H9 (cell line): Measurements from ENCODE around the gene CNPY2. TPM values are rescaled to one million over a fixed set of nuclear protein-coding genes. Genes with fewer than 3 reads are reported as not detected.

Experiments
- DNase-seq: peaks from one replicate; pipeline ENCODE4 v3.0.0-alpha.2; 2017
- H2AFZ ChIP-seq: one replicate; pipeline ENCODE4 v1.6.1; 2013; ENCODE audit warnings: mild to moderate bottlenecking, low read length, control low read depth, moderate library complexity
- H2AK5ac ChIP-seq: 2 replicates; pipeline ENCODE4 v1.6.1; 2013; ENCODE audit warnings: low read length, control low read depth, mixed read lengths; ENCODE audit not compliant: insufficient read length
- H2BK120ac ChIP-seq: one replicate; pipeline ENCODE4 v1.6.1; 2013; ENCODE audit warnings: low read depth, mild to moderate bottlenecking, low read length, control low read depth, inconsistent platforms; ENCODE audit not compliant: poor library complexity, severe bottlenecking
- H2BK12ac ChIP-seq: 2 replicates; pipeline ENCODE4 v1.6.1; 2013; ENCODE audit warnings: low read length, control low read depth, mixed read lengths, low read depth; ENCODE audit not compliant: insufficient read length
- H2BK15ac ChIP-seq: 2 replicates; pipeline ENCODE4 v1.6.1; 2013; ENCODE audit warnings: low read depth, low read length, control low read depth
- H2BK20ac ChIP-seq: one replicate; pipeline ENCODE4 v1.6.1; 2013; ENCODE audit warnings: low read depth, mild to moderate bottlenecking, low read length, control low read depth, inconsistent platforms; ENCODE audit not compliant: poor library complexity, severe bottlenecking
- H2BK5ac ChIP-seq: 2 replicates; pipeline ENCODE4 v1.6.1; 2013; ENCODE audit warnings: low read length, control low read depth, mixed read lengths; ENCODE audit not compliant: insufficient read length
- H3K14ac ChIP-seq: 2 replicates; pipeline ENCODE4 v1.6.1; 2013; ENCODE audit warnings: low read length, control low read depth; ENCODE audit not compliant: insufficient read depth
- H3K18ac ChIP-seq: 2 replicates; pipeline ENCODE4 v1.6.1; 2013; ENCODE audit warnings: low read depth, mild to moderate bottlenecking, mixed read lengths, low read length, control low read depth; ENCODE audit not compliant: insufficient read length
- H3K23ac ChIP-seq: 2 replicates; pipeline ENCODE4 v1.6.1; 2013; ENCODE audit warnings: low read length, control low read depth, mixed read lengths, low read depth; ENCODE audit not compliant: insufficient read length
- H3K23me2 ChIP-seq: 2 replicates; pipeline ENCODE4 v1.6.1; 2013; ENCODE audit warnings: low read depth, mild to moderate bottlenecking, mixed read lengths, low read length, control low read depth; ENCODE audit not compliant: insufficient read length, poor library complexity, severe bottlenecking
- H3K27ac ChIP-seq: 2 replicates; pipeline ENCODE4 v1.5.1; 2013; ENCODE audit warnings: low read length, control low read depth, mixed read lengths, low read depth; ENCODE audit not compliant: insufficient read length
- H3K27me3 ChIP-seq: 2 replicates; pipeline ENCODE4 v1.6.1; 2013; ENCODE audit warnings: low read length, control low read depth, inconsistent platforms; ENCODE audit not compliant: insufficient read depth
- H3K4ac ChIP-seq: 2 replicates; pipeline ENCODE4 v1.6.1; 2013; ENCODE audit warnings: low read depth, mild to moderate bottlenecking, control low read depth, inconsistent platforms, low read length, moderate library complexity
- H3K4me1 ChIP-seq: 2 replicates; pipeline ENCODE4 v1.6.1; 2013; ENCODE audit warnings: low read length, control low read depth, inconsistent platforms; ENCODE audit not compliant: insufficient read depth
- H3K4me2 ChIP-seq: 2 replicates; pipeline ENCODE4 v1.6.1; 2013; ENCODE audit warnings: low read length, control low read depth, mixed read lengths; ENCODE audit not compliant: insufficient read length, insufficient read depth
- H3K56ac ChIP-seq: 2 replicates; pipeline ENCODE4 v1.6.1; 2013; ENCODE audit warnings: low read depth, mild to moderate bottlenecking, mixed read lengths, low read length, control low read depth; ENCODE audit not compliant: insufficient read length
- H3K79me1 ChIP-seq: 2 replicates; pipeline ENCODE4 v1.6.1; 2013; ENCODE audit warnings: low read depth, mild to moderate bottlenecking, moderate library complexity, low read length, control low read depth, inconsistent platforms; ENCODE audit not compliant: insufficient read depth, poor library complexity, severe bottlenecking
- H3K79me2 ChIP-seq: 2 replicates; pipeline ENCODE4 v1.6.1; 2013; ENCODE audit warnings: low read length, control low read depth, inconsistent platforms; ENCODE audit not compliant: insufficient read depth
- H3K9ac ChIP-seq: 2 replicates; pipeline ENCODE4 v1.6.1; 2013; ENCODE audit warnings: low read length, control low read depth, mixed read lengths; ENCODE audit not compliant: insufficient read length; ENCODE audit errors: extremely low read depth
- H3K9me3 ChIP-seq: one replicate; pipeline ENCODE4 v1.6.1; 2013; ENCODE audit warnings: low read depth, low read length, inconsistent platforms; ENCODE audit not compliant: control insufficient read depth
- H3T11ph ChIP-seq: one replicate; pipeline ENCODE4 v1.6.1; 2013; ENCODE audit warnings: mild to moderate bottlenecking, low read length, control low read depth, inconsistent platforms
- H4K20me1 ChIP-seq: one replicate; pipeline ENCODE4 v1.6.1; 2013; ENCODE audit not compliant: control insufficient read depth, insufficient read length, insufficient read depth
- H4K5ac ChIP-seq: 2 replicates; pipeline ENCODE4 v1.6.1; 2013; ENCODE audit warnings: low read depth, mild to moderate bottlenecking, mixed read lengths, low read length, control low read depth; ENCODE audit not compliant: insufficient read length
- H4K8ac ChIP-seq: replicated peaks from 2 replicates; pipeline ENCODE4 v1.6.1; 2013; ENCODE audit warnings: low read length, control low read depth, mixed read lengths, low read depth; ENCODE audit not compliant: insufficient read length
- H4K91ac ChIP-seq: 2 replicates; pipeline ENCODE4 v1.6.1; 2013; ENCODE audit warnings: low read depth, mild to moderate bottlenecking, moderate library complexity, mixed read lengths, low read length, control low read depth; ENCODE audit not compliant: insufficient read length
- H3K27ac Mint-ChIP-seq, 3 experiments: 2 replicates in 2 of 3; 3 replicates in 1 of 3; pipeline ENCODE4 v1.8.0; 2020 to 2021; ENCODE audit warnings: mixed read lengths in 3 of 3, mild to moderate bottlenecking in 1 of 3, moderate library complexity in 1 of 3
- H3K27me3 Mint-ChIP-seq: 2 replicates; pipeline ENCODE4 v1.8.0; 2021; ENCODE audit warnings: low read depth, mild to moderate bottlenecking, moderate library complexity, mixed read lengths
- H3K36me3 Mint-ChIP-seq, 3 experiments: 2 replicates in 2 of 3; 3 replicates in 1 of 3; pipeline ENCODE4 v1.8.0; 2020 to 2021; ENCODE audit warnings: low read depth in 3 of 3, mixed read lengths in 3 of 3; ENCODE audit not compliant: insufficient read depth in 1 of 3
- H3K4me1 Mint-ChIP-seq, 2 experiments: 2 replicates each; pipeline ENCODE4 v1.8.0; 2020; ENCODE audit warnings: mixed read lengths in 2 of 2
- H3K4me3 Mint-ChIP-seq, 2 experiments: 2 replicates in 1 of 2; 3 replicates in 1 of 2; pipeline ENCODE4 v1.8.0; 2020 to 2021; ENCODE audit warnings: mild to moderate bottlenecking in 2 of 2, mixed read lengths in 2 of 2, moderate library complexity in 1 of 2
- H3K9me3 Mint-ChIP-seq, 2 experiments: 2 replicates in 1 of 2; 3 replicates in 1 of 2; pipeline ENCODE4 v1.8.0; 2020; ENCODE audit warnings: mild to moderate bottlenecking in 2 of 2, mixed read lengths in 2 of 2, moderate library complexity in 1 of 2
- WGBS: extraction: QIAGEN DNeasy Blood & Tissue Kit; methylation state at CpG from one replicate; pipeline ENCODE4 v1.1.7; 2013; ENCODE audit warnings: missing lambda C conversion rate, low lambda C conversion rate, mixed read lengths; ENCODE audit not compliant: insufficient read length; ENCODE audit errors: extremely low coverage; 5-methylcytosine and 5-hydroxymethylcytosine counted together
- total RNA-seq: library from RNA; stranded (reverse); gene quantifications from 2 replicates; pipeline ENCODE4 v1.2.1, GENCODE V29; 2021
- TF ChIP-seq, protein P1 (sequence below): fragments of 200-600 bp; sonication (generic); conservative IDR thresholded peaks from 3 replicates; pipeline ENCODE4 v1.8.0; 2021; ENCODE audit warnings: antibody characterized with exemption, mild to moderate bottlenecking

The CNPY2 gene
- total RNA-seq, 1 experiment from 2014 or later = 221 TPM

DNA sequence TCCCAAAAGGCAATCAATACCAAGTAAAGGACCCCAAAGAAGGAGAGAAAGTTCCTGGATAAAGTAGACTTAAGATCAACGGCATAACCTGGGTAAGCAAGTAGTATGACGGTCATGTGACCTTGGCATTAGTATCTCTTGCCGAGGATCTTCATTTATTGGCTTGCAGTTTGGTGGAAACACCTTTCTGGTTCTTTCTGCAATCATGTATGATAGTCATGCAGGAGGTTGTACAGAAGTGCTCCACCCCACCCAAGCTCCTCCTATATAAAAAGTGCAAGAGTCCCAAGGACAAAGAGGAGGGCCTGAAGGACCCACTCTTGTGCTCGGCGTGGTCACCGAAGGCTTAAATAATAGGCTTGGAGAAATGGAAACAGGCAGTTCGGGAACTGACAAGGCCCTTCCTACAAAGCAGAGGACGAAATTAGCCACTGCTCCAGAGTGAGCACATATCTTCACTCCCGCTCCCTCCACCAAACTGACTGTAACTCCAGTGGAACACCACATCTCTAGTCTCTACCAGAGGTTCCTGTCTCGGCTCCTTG, 16.4 kb downstream of the CNPY2 start:
- no peak overlapping the region for H2AFZ ChIP-seq
- H3K4me1 ChIP-seq = no peaks in the 10 kb centered on the region; the same call in 1 of the 2 replicates
- Mint-ChIP-seq H3K4me1 (peaks cover 15 to 19% of the 10 kb centered on the region in 2 experiments), H3K4me3 (peak overlapping the region; percentile 95 to 96), H3K36me3 (peaks cover 6 to 39% (median 18%) of the 10 kb centered on the region in 3 experiments), H3K27ac (peak overlapping the region in 1 of 3 experiments; percentile 94; a peak in 4 of 7 replicates), H3K27me3 (no peaks in the 10 kb centered on the region), H3K9me3 (no peaks in the 10 kb centered on the region)
- H3K27ac ChIP-seq = no peak overlapping the region
- no peak overlapping the region for H3T11ph ChIP-seq
- no peak overlapping the region for H3K4ac ChIP-seq
- peaks cover 11% of the 10 kb centered on the region for H3K23me2 ChIP-seq
- no peak overlapping the region for H2BK20ac ChIP-seq
- no peaks in the 10 kb centered on the region for H3K27me3 ChIP-seq
- H2BK12ac ChIP-seq = no peak overlapping the region
- H3K56ac ChIP-seq = no peak overlapping the region
- peak overlapping the region; percentile 87 for H3K9ac ChIP-seq
- H4K8ac ChIP-seq = no peak overlapping the region
- peak overlapping the region; percentile 21 for H3K18ac ChIP-seq
- no peak overlapping the region for H2BK120ac ChIP-seq
- H2AK5ac ChIP-seq = no peak overlapping the region
- peak overlapping the region; percentile 45 for H3K14ac ChIP-seq
- H4K5ac ChIP-seq = no peak overlapping the region
- H4K20me1 ChIP-seq = no peaks in the 10 kb centered on the region
- H2BK5ac ChIP-seq = no peak overlapping the region
- H3K79me1 ChIP-seq = peaks cover 15% of the 10 kb centered on the region
- TF ChIP-seq, protein P1, sequence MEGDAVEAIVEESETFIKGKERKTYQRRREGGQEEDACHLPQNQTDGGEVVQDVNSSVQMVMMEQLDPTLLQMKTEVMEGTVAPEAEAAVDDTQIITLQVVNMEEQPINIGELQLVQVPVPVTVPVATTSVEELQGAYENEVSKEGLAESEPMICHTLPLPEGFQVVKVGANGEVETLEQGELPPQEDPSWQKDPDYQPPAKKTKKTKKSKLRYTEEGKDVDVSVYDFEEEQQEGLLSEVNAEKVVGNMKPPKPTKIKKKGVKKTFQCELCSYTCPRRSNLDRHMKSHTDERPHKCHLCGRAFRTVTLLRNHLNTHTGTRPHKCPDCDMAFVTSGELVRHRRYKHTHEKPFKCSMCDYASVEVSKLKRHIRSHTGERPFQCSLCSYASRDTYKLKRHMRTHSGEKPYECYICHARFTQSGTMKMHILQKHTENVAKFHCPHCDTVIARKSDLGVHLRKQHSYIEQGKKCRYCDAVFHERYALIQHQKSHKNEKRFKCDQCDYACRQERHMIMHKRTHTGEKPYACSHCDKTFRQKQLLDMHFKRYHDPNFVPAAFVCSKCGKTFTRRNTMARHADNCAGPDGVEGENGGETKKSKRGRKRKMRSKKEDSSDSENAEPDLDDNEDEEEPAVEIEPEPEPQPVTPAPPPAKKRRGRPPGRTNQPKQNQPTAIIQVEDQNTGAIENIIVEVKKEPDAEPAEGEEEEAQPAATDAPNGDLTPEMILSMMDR = no peak
- no peaks in the 10 kb centered on the region for H3K9me3 ChIP-seq
- peaks cover 15% of the 10 kb centered on the region; the same call in 1 of the 2 replicates for H3K79me2 ChIP-seq
- H3K4me2 ChIP-seq = peak overlapping the region; percentile 96
- no peak for DNase-seq
- H4K91ac ChIP-seq = no peak overlapping the region
- H2BK15ac ChIP-seq = no peak overlapping the region; the same call in 1 of the 2 replicates
- H3K23ac ChIP-seq = no peak overlapping the region
- WGBS = no CpG with 5 or more reads among the region's 10 CpGs
